Measurements from ENCODE around the gene SLPI. TPM values are rescaled to one million over a fixed set of nuclear protein-coding genes. Genes with fewer than 3 reads are reported as not detected.

Gene SLPI
- total and polyA plus RNA-seq, 10 of the 15 experiments (the other 5 are each of a cell fraction or from before 2014, with no cell fraction given), result 0.56 to 1.4 TPM; not detected in 8

- TF ChIP-seq ATF3 (IDR thresholded peaks at IDR 0.05; ENCODE audit: borderline replicate concordance, extremely low read depth, low read depth, low read length) (no peak), RELA (IDR thresholded peaks at IDR 0.05; ENCODE audit: borderline replicate concordance, partially characterized antibody) (peak; percentile 33), E4F1 (IDR thresholded peaks at IDR 0.05; ENCODE audit: borderline replicate concordance, partially characterized antibody) (no peak), SMAD5 (IDR thresholded peaks at IDR 0.05; ENCODE audit: low read depth) (no peak), HDGF (IDR thresholded peaks at IDR 0.05) (no peak), RFX5 (IDR thresholded peaks at IDR 0.05; ENCODE audit: low read depth, low read length) (no peak), BCLAF1 (IDR thresholded peaks at IDR 0.05) (no peak), PRDM15 (CRISPR knock-in tag; IDR thresholded peaks at IDR 0.05) (no peak), MAX (IDR thresholded peaks at IDR 0.05; ENCODE audit: low read depth, low read length) (no peak), CUX1 (IDR thresholded peaks at IDR 0.05; ENCODE audit: insufficient replicate concordance, low read depth, low read length) (no peak)
Observed at GRCh38 chr20:45301824-45302271, 47.5 kb upstream of the SLPI start (continued).
